ENCODE data around the gene AQP12B.
"Not testable (repeated sequence)": the region's sequence is repeated elsewhere in the genome, so short reads cannot be mapped to it uniquely, and the experiment has no call there.

GRCh38 chr2:240691631-240692420 lies 9.1 kb upstream of the AQP12B start, which contains the start of gene AQP12A:
- TF ChIP-seq ZNF558 (tag by site-specific recombination; IDR thresholded peaks at IDR 0.05); ZNF510 (tag by site-specific recombination; IDR thresholded peaks at IDR 0.05; ENCODE audit: insufficient replicate concordance); ZNF600 (tag by site-specific recombination; IDR thresholded peaks at IDR 0.05); GLIS1 (tag by site-specific recombination; IDR thresholded peaks at IDR 0.05): not testable (repeated sequence)
- TF ChIP-seq, protein P1, sequence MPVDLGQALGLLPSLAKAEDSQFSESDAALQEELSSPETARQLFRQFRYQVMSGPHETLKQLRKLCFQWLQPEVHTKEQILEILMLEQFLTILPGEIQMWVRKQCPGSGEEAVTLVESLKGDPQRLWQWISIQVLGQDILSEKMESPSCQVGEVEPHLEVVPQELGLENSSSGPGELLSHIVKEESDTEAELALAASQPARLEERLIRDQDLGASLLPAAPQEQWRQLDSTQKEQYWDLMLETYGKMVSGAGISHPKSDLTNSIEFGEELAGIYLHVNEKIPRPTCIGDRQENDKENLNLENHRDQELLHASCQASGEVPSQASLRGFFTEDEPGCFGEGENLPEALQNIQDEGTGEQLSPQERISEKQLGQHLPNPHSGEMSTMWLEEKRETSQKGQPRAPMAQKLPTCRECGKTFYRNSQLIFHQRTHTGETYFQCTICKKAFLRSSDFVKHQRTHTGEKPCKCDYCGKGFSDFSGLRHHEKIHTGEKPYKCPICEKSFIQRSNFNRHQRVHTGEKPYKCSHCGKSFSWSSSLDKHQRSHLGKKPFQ (tag by site-specific recombination; IDR thresholded peaks at IDR 0.05): not testable (repeated sequence)
- TF ChIP-seq, protein P2, sequence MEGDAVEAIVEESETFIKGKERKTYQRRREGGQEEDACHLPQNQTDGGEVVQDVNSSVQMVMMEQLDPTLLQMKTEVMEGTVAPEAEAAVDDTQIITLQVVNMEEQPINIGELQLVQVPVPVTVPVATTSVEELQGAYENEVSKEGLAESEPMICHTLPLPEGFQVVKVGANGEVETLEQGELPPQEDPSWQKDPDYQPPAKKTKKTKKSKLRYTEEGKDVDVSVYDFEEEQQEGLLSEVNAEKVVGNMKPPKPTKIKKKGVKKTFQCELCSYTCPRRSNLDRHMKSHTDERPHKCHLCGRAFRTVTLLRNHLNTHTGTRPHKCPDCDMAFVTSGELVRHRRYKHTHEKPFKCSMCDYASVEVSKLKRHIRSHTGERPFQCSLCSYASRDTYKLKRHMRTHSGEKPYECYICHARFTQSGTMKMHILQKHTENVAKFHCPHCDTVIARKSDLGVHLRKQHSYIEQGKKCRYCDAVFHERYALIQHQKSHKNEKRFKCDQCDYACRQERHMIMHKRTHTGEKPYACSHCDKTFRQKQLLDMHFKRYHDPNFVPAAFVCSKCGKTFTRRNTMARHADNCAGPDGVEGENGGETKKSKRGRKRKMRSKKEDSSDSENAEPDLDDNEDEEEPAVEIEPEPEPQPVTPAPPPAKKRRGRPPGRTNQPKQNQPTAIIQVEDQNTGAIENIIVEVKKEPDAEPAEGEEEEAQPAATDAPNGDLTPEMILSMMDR (tag by site-specific recombination; IDR thresholded peaks at IDR 0.05): not testable (repeated sequence)
- TF ChIP-seq, protein P3, sequence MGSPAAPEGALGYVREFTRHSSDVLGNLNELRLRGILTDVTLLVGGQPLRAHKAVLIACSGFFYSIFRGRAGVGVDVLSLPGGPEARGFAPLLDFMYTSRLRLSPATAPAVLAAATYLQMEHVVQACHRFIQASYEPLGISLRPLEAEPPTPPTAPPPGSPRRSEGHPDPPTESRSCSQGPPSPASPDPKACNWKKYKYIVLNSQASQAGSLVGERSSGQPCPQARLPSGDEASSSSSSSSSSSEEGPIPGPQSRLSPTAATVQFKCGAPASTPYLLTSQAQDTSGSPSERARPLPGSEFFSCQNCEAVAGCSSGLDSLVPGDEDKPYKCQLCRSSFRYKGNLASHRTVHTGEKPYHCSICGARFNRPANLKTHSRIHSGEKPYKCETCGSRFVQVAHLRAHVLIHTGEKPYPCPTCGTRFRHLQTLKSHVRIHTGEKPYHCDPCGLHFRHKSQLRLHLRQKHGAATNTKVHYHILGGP (tag by site-specific recombination; IDR thresholded peaks at IDR 0.05): not testable (repeated sequence)

All from HEK293 (cell line).